Stimulated activated CD4-positive, alpha-beta T cell treated with anti-CD3 and anti-CD28 coated beads, TNF-alpha, amount 100 ng/mL, for 1 hour (primary cell): ENCODE measurements around the gene COX5A.

Experiments used
- DNase-seq, 3 donors: peaks; one replicate each; pipeline ENCODE4 v3.0.0-alpha.2; 2020; ENCODE audit warnings: low read depth in 3 of 3, low spot score in 1 of 3

COX5A gene

GRCh38 chr15:74937590-74938371 lies at the start of gene COX5A:
Gene COX5A (minus strand): TSS chr15:74938073. CDS start chr15:74938014, 59 bp downstream.
- DNase-seq, result peak; percentile 77 to 84 (median 80)

GRCh38 chr15:74983725-74984231 lies 45.9 kb upstream of the COX5A start:
- DNase-seq, result no peak

- no peak for DNase-seq
These were observed 44.3 kb upstream of the COX5A start for GRCh38 chr15:74982183-74982582.

GRCh38 chr15:74978503-74978902 lies 40.6 kb upstream of the COX5A start:
- no peak for DNase-seq

- DNase-seq, result no peak
These were observed 40.2 kb upstream of the COX5A start for GRCh38 chr15:74978077-74978476.

- no peak for DNase-seq
These were observed 39.7 kb upstream of the COX5A start for GRCh38 chr15:74977599-74977998.

- no peak for DNase-seq
These were observed 38.3 kb upstream of the COX5A start for GRCh38 chr15:74976159-74976558.

GRCh38 chr15:74967670-74968069 lies 29.8 kb upstream of the COX5A start:
- no peak for DNase-seq

GRCh38 chr15:74964794-74965193 lies 26.9 kb upstream of the COX5A start:
- no peak for DNase-seq

- DNase-seq, result no peak
These were observed 25.3 kb upstream of the COX5A start for GRCh38 chr15:74963213-74963612.

GRCh38 chr15:74962671-74963070 lies 24.8 kb upstream of the COX5A start:
- DNase-seq, result no peak

- no peak for DNase-seq
These were observed 24.3 kb upstream of the COX5A start for GRCh38 chr15:74962219-74962618.

GRCh38 chr15:74961616-74962015 lies 23.7 kb upstream of the COX5A start:
- DNase-seq, result no peak

- DNase-seq, result no peak
These were observed 23.2 kb upstream of the COX5A start for GRCh38 chr15:74960995-74961588.

- no peak for DNase-seq
These were observed 22.4 kb upstream of the COX5A start for GRCh38 chr15:74960286-74960685.

GRCh38 chr15:74959586-74959939 lies 21.7 kb upstream of the COX5A start:
- no peak for DNase-seq

GRCh38 chr15:74958908-74959585 lies 21.2 kb upstream of the COX5A start:
- no peak for DNase-seq

- no peak for DNase-seq
These were observed 20.5 kb upstream of the COX5A start for GRCh38 chr15:74958320-74958907.

GRCh38 chr15:74957476-74958035 lies 19.7 kb upstream of the COX5A start:
- DNase-seq, result no peak

- peak in 2 of 3 donors; percentile 29 to 72 for DNase-seq
These were observed 19.0 kb upstream of the COX5A start, which contains the start of gene RPP25 for GRCh38 chr15:74956648-74957475. Gene RPP25 (minus strand): TSS chr15:74956772. CDS start chr15:74956583, 189 bp downstream.
